Activated gamma-delta T cell treated with anti-CD3 and anti-CD28 coated beads, Interleukin-2, amount 50 U/mL, for 16 hours (primary cell): Measurements from ENCODE around the gene SNX24.

Experiments
- DNase-seq: peaks from one replicate; pipeline ENCODE4 v3.0.0-alpha.2; 2020; ENCODE audit warnings: low read depth

SNX24 gene

GRCh38 chr5:123028222-123028621, 182.8 kb downstream of the SNX24 start:
- DNase-seq: no peak

GRCh38 chr5:123033157-123033671, 187.8 kb downstream of the SNX24 start:
- DNase-seq: no peak

GRCh38 chr5:123035360-123035917, 190.0 kb downstream of the SNX24 start:
- DNase-seq: no peak

DNA sequence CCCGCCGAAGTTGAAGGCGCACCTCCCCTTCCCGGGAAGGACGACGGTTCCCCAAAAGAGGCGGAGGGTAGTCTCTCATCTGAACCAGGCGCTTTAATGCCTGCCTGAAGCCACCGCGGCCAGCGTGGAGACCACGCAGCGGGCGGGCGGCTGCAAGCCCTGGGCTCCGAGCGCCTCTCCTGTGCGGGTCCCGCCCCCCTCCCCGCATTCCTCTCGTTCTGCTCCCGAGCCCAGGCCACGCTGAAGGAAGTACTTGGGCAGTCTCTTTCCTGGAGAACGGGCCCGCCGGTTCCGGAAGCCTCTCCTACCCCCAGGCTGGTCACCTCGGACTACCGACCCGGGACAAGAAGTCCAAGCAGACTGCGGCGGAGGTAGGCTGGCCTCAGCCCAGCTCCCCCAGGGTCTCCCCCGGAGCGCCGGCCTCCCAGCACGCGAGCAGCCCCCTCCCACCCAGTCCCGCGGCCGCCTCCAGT, 190.5 kb downstream of the SNX24 start:
- no peak for DNase-seq

DNA sequence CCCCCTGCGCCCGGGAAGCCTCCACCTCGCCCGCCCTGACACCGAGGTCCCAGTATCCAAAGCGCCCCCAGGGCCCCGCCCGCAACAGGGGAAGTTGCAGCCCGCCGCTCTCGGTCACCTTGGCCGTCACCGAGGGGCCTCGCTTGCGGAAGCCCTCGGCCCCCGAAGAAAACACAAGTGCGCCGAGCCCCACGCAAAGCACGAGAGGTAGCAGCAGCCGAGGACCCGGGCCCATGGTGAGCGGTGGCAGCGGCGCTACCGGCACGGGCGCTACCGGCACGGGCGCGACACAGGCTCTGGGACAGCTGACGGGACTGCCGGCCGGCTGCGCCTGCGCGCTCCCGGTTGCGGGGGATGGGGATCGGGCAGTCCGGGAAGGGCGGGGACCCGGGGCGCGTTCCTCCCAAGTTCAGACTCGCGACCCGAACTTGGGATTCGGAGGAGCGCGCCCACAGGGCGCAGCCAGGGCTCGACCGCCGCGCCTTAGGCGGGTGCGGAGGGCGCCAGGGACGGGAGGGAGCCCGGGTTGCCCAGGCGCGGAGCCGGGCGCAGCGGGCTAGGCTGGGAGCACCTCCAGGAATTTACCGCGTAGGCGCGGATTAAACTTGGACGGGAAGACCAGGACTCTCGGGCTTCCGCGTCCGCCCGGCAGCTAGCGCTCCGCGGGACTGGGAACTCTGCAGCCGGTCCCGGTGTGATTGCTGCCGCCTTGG, 191.1 kb downstream of the SNX24 start, which contains the start of gene PPIC:
TSS of gene PPIC (minus strand) at position 335 of the 713 bp plus-strand sequence. CDS start at position 235, 100 bp downstream.
- no peak for DNase-seq

DNA sequence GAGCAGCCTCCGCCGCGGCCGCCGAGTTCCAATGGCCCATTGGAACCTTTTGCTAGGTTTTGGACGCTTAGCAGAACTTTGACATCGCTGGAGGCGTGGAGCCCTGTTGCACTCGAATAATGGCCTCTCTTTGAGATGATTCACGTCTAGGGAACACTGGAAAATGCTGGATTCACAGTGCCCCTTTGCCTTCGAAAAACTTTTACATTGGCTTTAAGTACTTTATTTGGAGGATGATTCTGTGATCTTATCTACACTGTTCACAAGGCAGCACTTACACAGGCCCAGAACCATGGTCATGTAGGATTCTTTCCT, 191.6 kb downstream of the SNX24 start:
- no peak for DNase-seq

DNA sequence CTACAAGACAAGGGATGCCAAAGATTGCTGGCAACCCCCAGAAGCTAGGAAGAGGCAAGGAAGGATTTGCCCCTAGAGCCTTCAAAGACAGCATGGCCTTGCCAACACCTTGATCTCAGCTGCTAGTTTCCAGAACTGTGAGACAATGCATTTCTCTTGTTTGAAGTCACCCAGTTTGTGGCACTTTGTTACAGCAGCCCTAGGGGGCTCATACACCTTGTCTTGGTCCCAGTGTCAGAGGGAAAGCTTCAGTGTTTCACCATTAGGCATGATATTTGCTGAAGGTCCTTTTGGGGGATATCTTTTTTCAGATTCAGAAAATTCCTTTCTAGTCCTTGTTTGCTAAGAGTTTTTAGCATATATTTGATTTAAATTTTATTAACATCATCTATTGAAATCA, 194.3 kb downstream of the SNX24 start:
- DNase-seq: no peak

DNA sequence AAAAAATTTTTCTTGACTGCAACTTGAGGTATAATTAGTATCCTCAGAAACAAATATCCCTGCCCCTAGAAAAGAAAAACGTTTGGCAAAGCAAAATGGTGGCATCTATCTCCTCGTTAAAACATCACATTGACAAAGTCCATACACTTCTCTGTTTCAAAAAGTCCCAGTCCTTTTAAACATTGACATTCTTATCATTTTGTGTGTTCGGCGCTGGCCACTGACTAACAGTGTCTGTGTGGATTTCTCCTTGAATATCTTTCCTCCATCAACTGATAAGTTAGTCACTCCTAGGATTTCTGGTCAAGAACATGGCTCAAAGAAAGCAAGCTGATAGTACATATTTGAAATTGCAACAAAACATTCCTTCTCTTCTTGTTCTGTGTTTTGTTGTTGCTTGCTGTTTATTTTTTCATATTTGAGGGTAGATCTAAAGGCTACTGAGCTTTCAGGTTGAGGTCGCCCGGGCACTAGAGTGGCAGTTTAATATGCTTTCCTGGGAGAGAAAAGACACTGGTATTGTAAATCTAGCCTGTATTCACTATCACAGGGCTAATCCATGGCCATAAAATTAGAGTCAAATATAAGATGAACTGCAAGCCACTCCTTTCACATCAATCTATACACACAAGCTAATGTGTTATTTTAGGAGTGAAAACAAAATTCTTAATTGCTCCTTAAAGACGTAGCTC, 199.7 kb downstream of the SNX24 start:
- DNase-seq: no peak

- DNase-seq: no peak
These were observed 200.8 kb downstream of the SNX24 start for GRCh38 chr5:123046222-123046621.

DNA sequence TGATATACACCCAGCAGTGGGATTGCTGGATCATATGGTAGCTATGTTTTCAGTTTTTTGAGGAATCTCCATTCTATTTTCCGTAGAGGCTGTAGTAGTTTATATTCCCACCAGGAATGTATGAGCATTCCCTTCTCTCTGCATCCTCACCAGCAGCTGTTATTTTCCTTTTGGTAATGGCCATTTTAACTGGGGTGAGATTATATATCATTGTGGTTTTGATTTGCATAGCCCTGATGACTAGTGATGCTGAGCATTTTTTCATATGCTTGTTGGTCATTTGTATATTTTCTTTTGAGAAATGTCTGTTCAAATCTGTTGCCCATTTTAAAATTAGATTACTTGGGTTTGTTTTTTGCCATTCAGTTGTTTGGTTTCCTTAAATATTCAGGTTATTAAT, 202.3 kb downstream of the SNX24 start:
- DNase-seq: no peak

GRCh38 chr5:123051206-123051605, 205.8 kb downstream of the SNX24 start:
- no peak for DNase-seq
